Activated CD4-positive, alpha-beta T cell treated with anti-CD3 and anti-CD28 coated beads, Interleukin-2, Interleukin-6, amounts not matched to agents 100 ng/mL and 50 ng/mL, durations not matched to agents 16 hours and 8 hours (primary cell): ENCODE results near the gene SPRR3.

Source experiments
- DNase-seq: peaks from one replicate; pipeline ENCODE4 v3.0.0-alpha.2; 2020

The SPRR3 gene, protein sequence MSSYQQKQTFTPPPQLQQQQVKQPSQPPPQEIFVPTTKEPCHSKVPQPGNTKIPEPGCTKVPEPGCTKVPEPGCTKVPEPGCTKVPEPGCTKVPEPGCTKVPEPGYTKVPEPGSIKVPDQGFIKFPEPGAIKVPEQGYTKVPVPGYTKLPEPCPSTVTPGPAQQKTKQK

GRCh38 chr1:153001382-153001781 is at the start of gene SPRR3:
TSS of gene SPRR3 (plus strand) at chr1:153001749. CDS start at chr1:153003021, 1,272 bp downstream.
- DNase-seq = no peak

DNA sequence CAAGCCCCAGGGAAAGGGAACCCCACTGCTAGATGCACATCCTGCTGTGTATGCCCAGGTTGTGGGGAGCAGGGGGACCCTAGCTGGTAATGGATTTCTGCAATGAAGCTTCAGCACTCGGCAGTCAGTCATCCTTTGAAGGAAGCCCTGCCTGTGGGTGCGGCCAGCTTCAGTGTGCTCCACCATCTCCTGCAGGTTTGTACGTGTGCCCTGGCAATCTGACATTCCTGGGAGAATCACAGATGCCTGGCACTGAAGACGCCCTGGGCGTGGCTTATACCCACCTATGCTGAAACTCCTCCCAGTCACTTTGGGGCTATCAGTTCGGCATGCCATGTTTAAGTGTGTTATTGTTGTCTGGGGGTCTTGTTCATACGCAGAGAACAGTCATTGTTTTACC is 47.8 kb upstream of the SPRR3 start:
- no peak for DNase-seq

DNA sequence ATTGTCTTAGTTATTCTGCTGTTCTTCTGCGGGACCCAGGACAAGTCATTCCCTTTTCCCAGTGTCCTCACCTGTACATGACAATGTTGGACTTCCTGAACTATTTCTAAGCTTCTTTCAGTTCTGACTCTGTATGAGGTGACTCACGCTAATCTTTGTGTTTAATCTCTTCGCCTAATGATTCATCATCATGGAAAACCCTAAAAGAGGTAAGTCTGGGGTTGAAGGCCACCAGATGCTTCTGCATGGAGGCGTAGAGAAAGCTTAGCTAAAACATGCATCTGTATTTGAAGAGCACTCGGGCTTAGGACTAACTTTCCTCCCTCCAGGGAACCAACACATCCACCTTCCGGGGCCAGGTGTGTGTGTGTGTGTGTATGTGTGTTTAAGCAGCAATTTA is 47.1 kb upstream of the SPRR3 start:
- no peak for DNase-seq

- DNase-seq = no peak
Measured at GRCh38 chr1:152957561-152957960, 44.0 kb upstream of the SPRR3 start.

GRCh38 chr1:152959273-152959672 is 42.3 kb upstream of the SPRR3 start:
- DNase-seq = no peak

GRCh38 chr1:152959801-152960451 is 41.6 kb upstream of the SPRR3 start:
- no peak for DNase-seq

- no peak for DNase-seq
Measured at GRCh38 chr1:152960452-152961044, 41.0 kb upstream of the SPRR3 start.

- DNase-seq = no peak
Measured at GRCh38 chr1:152961226-152961891, 40.2 kb upstream of the SPRR3 start.

- no peak for DNase-seq
Measured at GRCh38 chr1:152962876-152963415, 38.6 kb upstream of the SPRR3 start.

- no peak for DNase-seq
Measured at GRCh38 chr1:152964536-152964935, 37.0 kb upstream of the SPRR3 start.

DNA sequence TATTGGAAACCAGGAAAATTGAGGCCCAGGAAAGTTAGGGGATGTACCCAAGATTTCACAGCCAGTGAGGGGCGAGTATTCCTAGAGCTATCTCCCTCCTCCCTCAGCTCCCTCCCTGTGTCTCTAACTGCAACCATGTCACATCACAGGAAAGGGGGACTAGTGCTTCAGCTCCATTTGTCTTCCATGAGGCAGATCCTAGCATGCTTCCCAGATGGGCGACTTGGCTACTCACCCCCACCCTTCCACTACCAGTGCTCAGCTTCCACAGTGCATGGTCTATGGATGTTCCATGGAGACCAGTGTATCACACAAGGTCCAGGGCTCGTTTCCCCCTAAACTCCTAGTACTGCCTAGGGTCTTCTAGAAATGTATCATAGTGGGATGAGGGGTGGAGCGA is 35.7 kb upstream of the SPRR3 start:
- no peak for DNase-seq

DNA sequence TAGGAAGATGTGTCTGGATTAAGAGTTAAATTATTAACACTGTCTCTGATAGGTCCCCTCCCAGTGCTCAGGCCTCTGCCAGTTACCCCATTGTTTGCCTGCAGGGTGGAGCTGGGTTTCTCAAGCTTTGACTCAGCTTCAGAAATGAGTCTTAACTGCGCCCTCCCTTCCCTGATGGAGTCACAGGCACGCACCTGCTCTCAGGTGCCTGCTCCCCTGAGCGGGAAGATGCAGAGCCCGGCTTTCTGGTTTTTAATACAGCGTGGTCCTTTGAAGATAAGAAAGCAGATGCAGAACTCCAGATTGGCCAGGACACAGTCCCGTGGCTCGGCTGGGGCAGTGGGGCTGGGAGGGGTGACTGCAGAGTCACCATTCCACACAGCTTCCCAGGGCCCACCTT is 34.3 kb upstream of the SPRR3 start:
- peak; percentile 56 for DNase-seq

GRCh38 chr1:152968248-152968647 is 33.3 kb upstream of the SPRR3 start:
- DNase-seq = peak; percentile 20

- no peak for DNase-seq
Measured at GRCh38 chr1:152969036-152969435, 32.5 kb upstream of the SPRR3 start.

- no peak for DNase-seq
Measured at GRCh38 chr1:152970495-152970894, 31.1 kb upstream of the SPRR3 start, which contains the start of gene SPRR4. TSS of gene SPRR4 (plus strand) at chr1:152970648. CDS start at chr1:152971891, 1,243 bp downstream.

GRCh38 chr1:152972196-152972886 is 29.2 kb upstream of the SPRR3 start:
- DNase-seq = no peak

DNA sequence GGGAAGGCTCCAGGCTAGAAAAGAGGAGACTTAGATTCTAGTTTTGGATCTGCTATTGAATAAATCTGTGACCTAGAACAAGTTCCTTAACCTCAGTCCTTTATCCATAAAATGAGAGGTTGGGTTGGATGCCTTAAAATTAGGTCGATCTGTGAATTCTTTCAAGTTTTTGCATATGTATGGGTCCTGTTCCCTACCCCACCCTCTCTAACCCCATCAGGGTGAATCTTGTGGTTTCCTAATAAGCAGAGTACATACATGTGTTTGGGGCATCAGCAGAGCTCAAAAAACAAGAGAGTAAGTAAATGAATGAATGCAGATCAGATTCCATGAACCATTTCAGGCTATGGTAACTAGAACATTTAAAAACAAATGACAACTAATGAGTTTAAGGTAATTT is 24.9 kb upstream of the SPRR3 start:
- DNase-seq = no peak

- no peak for DNase-seq
Measured at GRCh38 chr1:152977614-152978013, 23.9 kb upstream of the SPRR3 start.

DNA sequence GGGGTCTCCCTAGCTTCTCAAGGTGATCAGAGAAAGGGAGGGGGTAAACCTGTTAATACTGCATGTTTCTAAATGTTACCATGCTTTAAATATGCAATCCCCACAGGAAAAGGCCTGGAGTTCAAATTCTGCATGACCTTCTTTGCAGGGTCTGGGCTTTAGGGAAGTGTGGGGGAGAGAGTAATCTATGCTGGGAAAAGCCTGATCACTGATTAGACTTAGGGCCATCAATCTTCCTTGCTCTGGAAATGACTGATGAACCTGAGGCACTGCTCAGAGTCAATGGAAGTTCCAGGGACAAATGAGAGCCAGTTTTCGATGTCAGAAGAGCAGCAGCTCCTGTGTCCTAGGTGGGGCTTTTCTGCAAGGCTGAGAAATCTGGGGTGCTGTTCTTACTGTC is 20.9 kb upstream of the SPRR3 start:
- no peak for DNase-seq

GRCh38 chr1:152981146-152981871 is 20.2 kb upstream of the SPRR3 start:
- DNase-seq = no peak

DNA sequence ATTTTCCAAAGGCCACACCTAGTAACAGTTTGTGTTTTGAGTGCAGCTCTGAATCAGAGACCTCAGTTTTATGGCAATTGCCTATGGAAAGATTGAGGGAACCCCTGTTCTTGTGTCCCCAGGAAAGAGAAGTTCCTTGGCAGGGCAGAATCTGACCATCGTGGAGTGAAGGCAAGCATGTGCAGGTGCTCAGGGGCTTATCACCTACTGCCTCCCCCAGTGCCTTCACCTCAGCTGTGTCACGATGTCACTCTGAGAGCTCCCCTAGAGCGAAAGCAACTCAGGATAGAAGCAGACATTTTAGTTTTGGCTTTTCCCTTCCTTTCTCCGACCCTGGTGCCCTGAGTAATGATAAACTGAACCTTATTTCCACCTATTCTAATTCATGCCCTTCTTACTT is 19.5 kb upstream of the SPRR3 start:
- DNase-seq = no peak

DNA sequence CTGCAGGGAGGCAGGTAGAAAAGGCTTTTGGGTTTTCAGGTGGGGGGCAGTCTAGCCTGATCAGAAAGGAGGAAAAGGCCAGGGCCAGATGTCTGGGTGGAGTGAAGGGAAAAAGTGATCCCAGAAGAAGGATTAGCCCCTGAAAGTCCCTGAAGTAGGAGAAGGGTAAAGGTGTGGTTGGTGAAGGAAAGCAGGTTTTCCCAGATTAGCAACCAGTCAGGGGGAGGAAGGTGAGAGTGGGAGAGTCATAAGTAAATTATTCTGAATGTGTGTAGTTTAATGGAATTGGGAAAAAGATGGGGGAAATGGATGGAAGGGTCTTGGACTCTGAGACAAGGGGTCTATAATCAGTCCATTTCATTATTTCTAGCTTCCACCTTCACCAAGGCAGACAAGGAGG is 18.3 kb upstream of the SPRR3 start:
- no peak for DNase-seq
